B cell (primary cell): ENCODE measurements around the gene TRPM6.

Source experiments
- EZH2 ChIP-seq: IDR thresholded peaks from 2 replicates; pipeline ENCODE4 v1.6.1; 2012; ENCODE audit warnings: borderline replicate concordance, low read depth, mild to moderate bottlenecking, moderate library complexity, low read length; ENCODE audit not compliant: insufficient read depth, poor library complexity, severe bottlenecking
- TF ChIP-seq, protein P1 (sequence below): fragments of 200-600 bp; IDR thresholded peaks from one replicate; pipeline ENCODE4 v1.8.0; 2022; ENCODE audit warnings: antibody characterized with exemption, mild to moderate bottlenecking

DNA sequence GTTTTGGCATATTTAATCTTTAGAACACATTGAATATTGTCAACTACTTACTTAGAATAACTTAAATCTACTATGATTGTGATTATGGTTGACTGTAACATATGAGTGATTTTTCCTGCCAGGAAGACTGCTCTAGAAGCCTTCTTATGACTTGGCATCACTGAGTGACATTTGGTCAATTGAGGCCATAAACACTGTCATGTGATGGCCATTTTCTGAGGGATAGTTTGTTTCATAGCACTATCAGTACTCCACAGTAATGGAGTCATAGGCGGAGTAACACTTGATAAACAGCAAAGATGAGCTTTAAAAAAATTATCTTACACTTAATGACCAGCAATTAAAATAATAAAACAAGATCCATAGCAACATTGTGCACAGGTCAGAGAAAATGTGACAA is 34.0 kb upstream of the TRPM6 start:
- TF ChIP-seq, protein P1, sequence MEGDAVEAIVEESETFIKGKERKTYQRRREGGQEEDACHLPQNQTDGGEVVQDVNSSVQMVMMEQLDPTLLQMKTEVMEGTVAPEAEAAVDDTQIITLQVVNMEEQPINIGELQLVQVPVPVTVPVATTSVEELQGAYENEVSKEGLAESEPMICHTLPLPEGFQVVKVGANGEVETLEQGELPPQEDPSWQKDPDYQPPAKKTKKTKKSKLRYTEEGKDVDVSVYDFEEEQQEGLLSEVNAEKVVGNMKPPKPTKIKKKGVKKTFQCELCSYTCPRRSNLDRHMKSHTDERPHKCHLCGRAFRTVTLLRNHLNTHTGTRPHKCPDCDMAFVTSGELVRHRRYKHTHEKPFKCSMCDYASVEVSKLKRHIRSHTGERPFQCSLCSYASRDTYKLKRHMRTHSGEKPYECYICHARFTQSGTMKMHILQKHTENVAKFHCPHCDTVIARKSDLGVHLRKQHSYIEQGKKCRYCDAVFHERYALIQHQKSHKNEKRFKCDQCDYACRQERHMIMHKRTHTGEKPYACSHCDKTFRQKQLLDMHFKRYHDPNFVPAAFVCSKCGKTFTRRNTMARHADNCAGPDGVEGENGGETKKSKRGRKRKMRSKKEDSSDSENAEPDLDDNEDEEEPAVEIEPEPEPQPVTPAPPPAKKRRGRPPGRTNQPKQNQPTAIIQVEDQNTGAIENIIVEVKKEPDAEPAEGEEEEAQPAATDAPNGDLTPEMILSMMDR: no peak
- TF ChIP-seq EZH2: no peak
